PC-9 (cell line): ENCODE data around the gene APOM. TPM values are rescaled to one million over a fixed set of nuclear protein-coding genes. Genes with fewer than 3 reads are reported as not detected.

Experiments
- BruUV-seq: library from RNA; stranded (reverse); fragments of 400-500 nt; replicated peaks from 2 replicates; lab custom pipeline; 2021; lab: Mats Ljungman, UMichigan
- CTCF ChIA-PET: fragments of 300-600 bp; sonication (Branson Sonifier 250); formaldehyde crosslinking; loops from one replicate; lab custom pipeline; 2022; ENCODE audit warnings: antibody characterized with exemption; lab: Charles Lee
- POLR2A ChIA-PET: fragments of 300-600 bp; sonication (Branson Sonifier 250); formaldehyde crosslinking; loops from one replicate; lab custom pipeline; 2022; ENCODE audit warnings: antibody characterized with exemption; ENCODE audit not compliant: unreplicated experiment; lab: Charles Lee
- DNase-seq, 2 experiments: peaks; one replicate each; pipeline versions ENCODE4 v3.0.0 to v3.0.0-alpha.2; 2015 to 2022; ENCODE audit warnings: mixed read lengths in 1 of 2
- H2AFZ ChIP-seq: fragments of 200-600 bp; sonication (generic); 2 replicates; pipeline ENCODE4 v1.8.1; 2017; ENCODE audit warnings: antibody characterized with exemption
- H3F3A ChIP-seq: fragments of 200-600 bp; sonication (generic); 2 replicates; pipeline ENCODE4 v1.8.1; 2017; ENCODE audit warnings: antibody characterized with exemption, mild to moderate bottlenecking, low read depth; ENCODE audit not compliant: insufficient read depth
- H3K27ac ChIP-seq: fragments of 200-600 bp; sonication (generic); 2 replicates; pipeline ENCODE4 v1.6.1; 2016; ENCODE audit warnings: mixed run types
- H3K27me3 ChIP-seq: fragments of 200-600 bp; sonication (generic); 2 replicates; pipeline ENCODE4 v1.6.1; 2016; ENCODE audit warnings: low read depth, mixed run types; ENCODE audit not compliant: insufficient read depth
- H3K36me3 ChIP-seq: fragments of 200-600 bp; sonication (generic); 2 replicates; pipeline ENCODE4 v1.6.1; 2016; ENCODE audit warnings: low read depth, mixed run types
- H3K4me1 ChIP-seq: fragments of 200-600 bp; sonication (generic); replicated peaks from 2 replicates; pipeline ENCODE4 v1.6.1; 2016; ENCODE audit warnings: mixed run types; ENCODE audit not compliant: insufficient read depth
- H3K4me2 ChIP-seq: fragments of 200-600 bp; sonication (generic); 2 replicates; pipeline ENCODE4 v1.6.1; 2017; ENCODE audit warnings: mixed run types
- H3K4me3 ChIP-seq: fragments of 200-600 bp; sonication (generic); 2 replicates; pipeline ENCODE4 v1.6.1; 2016; ENCODE audit warnings: mixed run types
- H3K79me2 ChIP-seq: fragments of 200-600 bp; sonication (generic); 2 replicates; pipeline ENCODE4 v1.6.1; 2017; ENCODE audit warnings: low read depth, mixed run types
- H3K9me2 ChIP-seq: fragments of 200-600 bp; sonication (generic); 2 replicates; pipeline ENCODE4 v1.8.1; 2017; ENCODE audit warnings: mild to moderate bottlenecking; ENCODE audit not compliant: insufficient read depth
- H3K9me3 ChIP-seq: fragments of 200-600 bp; sonication (generic); 2 replicates; pipeline ENCODE4 v1.8.1; 2016; ENCODE audit warnings: low read depth; ENCODE audit not compliant: insufficient read depth
- H4K20me1 ChIP-seq: fragments of 200-600 bp; sonication (generic); 2 replicates; pipeline ENCODE4 v1.8.1; 2017; ENCODE audit not compliant: insufficient read depth
- EZH2 ChIP-seq: fragments of 200-600 bp; sonication (generic); IDR thresholded peaks from 2 replicates; pipeline ENCODE4 v1.8.0; 2017; ENCODE audit warnings: antibody characterized with exemption, low read depth
- intact Hi-C: fragments of 100-400 bp; cut with micrococcal nuclease; formaldehyde crosslinking; loops from one replicate; pipeline ENCODE4 v1.10.0; 2022; ENCODE audit not compliant: unreplicated experiment
- total RNA-seq: library from RNA; stranded (reverse); gene quantifications from 2 replicates; pipeline ENCODE4 v1.2.3, GENCODE V29; 2021
- TF ChIP-seq, protein P1 (sequence below): fragments of 200-600 bp; sonication (generic); conservative IDR thresholded peaks from 2 replicates; pipeline ENCODE4 v1.6.1; 2017; ENCODE audit warnings: mixed run types, antibody characterized with exemption, mild to moderate bottlenecking, moderate library complexity

APOM gene
- total RNA-seq, 1 experiment from 2014 or later: 2.9 TPM

DNA sequence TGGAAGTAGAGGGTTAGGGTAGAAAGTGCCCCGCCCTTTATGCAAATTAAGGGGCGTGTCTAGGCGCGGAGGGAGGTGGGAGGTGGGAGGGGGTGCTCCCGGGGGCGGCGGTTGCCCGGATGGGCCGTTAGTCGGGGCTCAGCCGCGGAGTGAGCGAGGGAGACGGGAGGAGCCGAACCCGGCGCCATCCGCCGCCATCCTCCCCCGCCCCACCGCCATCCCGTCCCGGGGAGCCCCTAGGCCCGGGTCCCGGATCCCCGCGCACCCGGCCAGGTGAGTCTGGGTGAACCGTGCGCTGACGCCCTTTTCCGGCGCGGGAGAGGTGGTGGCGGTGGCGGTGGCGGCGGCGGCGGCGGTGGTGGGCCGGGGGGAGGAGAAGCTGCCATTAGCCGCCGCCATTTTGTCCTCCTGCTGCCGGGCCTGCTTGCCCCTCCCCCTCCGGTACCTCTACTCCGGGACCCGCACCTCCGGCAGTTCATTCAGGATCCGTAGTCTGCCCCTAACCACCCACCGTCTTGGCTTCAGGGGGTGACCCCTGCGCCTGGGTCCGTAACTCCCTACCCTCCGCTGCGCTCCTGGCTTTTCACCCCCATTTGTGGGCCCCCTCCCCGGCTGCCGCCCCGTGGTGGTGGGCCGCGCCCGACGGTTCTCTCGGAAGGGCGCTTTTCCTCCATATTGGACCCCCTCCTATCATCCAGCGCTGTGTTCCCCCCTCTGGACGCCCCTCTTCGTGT is 34.9 kb upstream of the APOM start, which contains the start of gene PRRC2A:
PRRC2A (plus strand) TSS at position 130 of the 734 bp plus-strand sequence. CDS start 2,075 bp downstream, outside the sequence.
- H4K20me1 ChIP-seq: peaks cover 3% of the 10 kb centered on the region; the same call in 1 of the 2 replicates
- no TSS peak for BruUV-seq
- H3K4me1 ChIP-seq: peaks cover 20% of the 10 kb centered on the region
- H3K79me2 ChIP-seq: peaks cover 49% of the 10 kb centered on the region
- peaks cover 27% of the 10 kb centered on the region for H3F3A ChIP-seq
- H3K27ac ChIP-seq: peak within 1 kb of the TSS; percentile 81
- H3K27me3 ChIP-seq: no peaks in the 10 kb centered on the region
- no peak for DNase-seq
- POLR2A ChIA-PET: interaction anchor here (0.6 to 1.0 kb wide), 4 partner anchors 14 to 80 kb away, joined by 3 to 16 read pairs (median 4); no protein-coding TSS in a partner anchor
- intact Hi-C loops: loop anchor here (1.0 to 2.0 kb wide), 2 partner anchors 18 to 32 kb away; partner anchors contain the start of gene BAG6
- CTCF ChIA-PET: no interaction called here
- peak within 1 kb of the TSS; percentile 88 for H2AFZ ChIP-seq
- TF ChIP-seq EZH2: no peak
- TF ChIP-seq, protein P1, sequence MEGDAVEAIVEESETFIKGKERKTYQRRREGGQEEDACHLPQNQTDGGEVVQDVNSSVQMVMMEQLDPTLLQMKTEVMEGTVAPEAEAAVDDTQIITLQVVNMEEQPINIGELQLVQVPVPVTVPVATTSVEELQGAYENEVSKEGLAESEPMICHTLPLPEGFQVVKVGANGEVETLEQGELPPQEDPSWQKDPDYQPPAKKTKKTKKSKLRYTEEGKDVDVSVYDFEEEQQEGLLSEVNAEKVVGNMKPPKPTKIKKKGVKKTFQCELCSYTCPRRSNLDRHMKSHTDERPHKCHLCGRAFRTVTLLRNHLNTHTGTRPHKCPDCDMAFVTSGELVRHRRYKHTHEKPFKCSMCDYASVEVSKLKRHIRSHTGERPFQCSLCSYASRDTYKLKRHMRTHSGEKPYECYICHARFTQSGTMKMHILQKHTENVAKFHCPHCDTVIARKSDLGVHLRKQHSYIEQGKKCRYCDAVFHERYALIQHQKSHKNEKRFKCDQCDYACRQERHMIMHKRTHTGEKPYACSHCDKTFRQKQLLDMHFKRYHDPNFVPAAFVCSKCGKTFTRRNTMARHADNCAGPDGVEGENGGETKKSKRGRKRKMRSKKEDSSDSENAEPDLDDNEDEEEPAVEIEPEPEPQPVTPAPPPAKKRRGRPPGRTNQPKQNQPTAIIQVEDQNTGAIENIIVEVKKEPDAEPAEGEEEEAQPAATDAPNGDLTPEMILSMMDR: no peak
- peak within 1 kb of the TSS; percentile 87 for H3K4me3 ChIP-seq
- peak within 1 kb of the TSS; percentile 87 for H3K4me2 ChIP-seq
- H3K9me3 ChIP-seq: no peaks in the 10 kb centered on the region
- no peaks in the 10 kb centered on the region for H3K9me2 ChIP-seq
- H3K36me3 ChIP-seq: peaks cover 36% of the 10 kb centered on the region

DNA sequence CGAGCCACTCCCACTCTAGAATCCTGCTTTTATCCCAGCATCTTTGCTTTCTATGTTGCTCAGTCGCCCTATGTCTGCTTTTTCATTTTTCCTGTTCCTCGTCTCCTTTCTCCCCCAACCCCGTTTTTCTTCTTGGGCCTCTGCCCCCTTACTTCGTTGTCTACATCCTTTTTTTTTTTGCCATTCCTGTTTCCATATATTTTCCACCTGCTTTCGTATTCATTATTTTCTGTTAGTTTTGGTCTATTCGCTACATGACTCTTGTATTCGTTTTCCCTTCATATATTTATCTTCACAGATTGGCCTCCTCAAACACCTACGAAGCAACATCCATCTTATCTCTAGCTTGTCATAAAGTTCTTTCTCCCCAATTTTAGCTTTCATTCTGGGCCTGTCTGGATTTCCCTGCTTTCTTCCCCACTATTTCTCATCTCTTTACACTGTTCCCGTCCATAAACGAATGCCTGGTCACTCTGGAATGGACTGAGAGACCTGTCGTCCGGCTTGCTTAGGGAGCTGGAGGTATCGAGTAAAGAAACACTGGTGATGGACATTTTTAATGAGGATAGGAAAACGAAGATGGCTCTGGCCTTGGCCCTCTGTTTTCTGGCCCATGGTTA is 34.3 kb upstream of the APOM start:
- Histone ChIP-seq H3K79me2 (peaks cover 51% of the 10 kb centered on the region), H3K4me2 (peak overlapping the region; percentile 87), H4K20me1 (peaks cover 3% of the 10 kb centered on the region; the same call in 1 of the 2 replicates), H3K27me3 (no peaks in the 10 kb centered on the region), H3K4me3 (peak overlapping the region; percentile 87), H3K9me2 (no peaks in the 10 kb centered on the region), H3K9me3 (no peaks in the 10 kb centered on the region), H2AFZ (peak overlapping the region; percentile 78), H3F3A (peaks cover 30% of the 10 kb centered on the region), H3K4me1 (peaks cover 20% of the 10 kb centered on the region), H3K27ac (peak overlapping the region; percentile 79), H3K36me3 (peaks cover 43% of the 10 kb centered on the region)
- ChIA-PET CTCF (interaction anchor here (0.6 kb wide), 1 partner anchor 37 kb away, joined by 3 read pairs; no protein-coding TSS in a partner anchor), POLR2A (interaction anchor here (0.6 to 0.9 kb wide), 4 partner anchors 14 to 124 kb away, joined by 3 to 16 read pairs (median 4); partner anchors contain the start of gene MICB)
- TF ChIP-seq, protein P1: no peak
- TF ChIP-seq EZH2: no peak
- no peak for DNase-seq
- intact Hi-C loops: loop anchor here (2.0 kb wide), 1 partner anchor 17 kb away; no protein-coding TSS in a partner anchor
- BruUV-seq: TSS peak; percentile 51

DNA sequence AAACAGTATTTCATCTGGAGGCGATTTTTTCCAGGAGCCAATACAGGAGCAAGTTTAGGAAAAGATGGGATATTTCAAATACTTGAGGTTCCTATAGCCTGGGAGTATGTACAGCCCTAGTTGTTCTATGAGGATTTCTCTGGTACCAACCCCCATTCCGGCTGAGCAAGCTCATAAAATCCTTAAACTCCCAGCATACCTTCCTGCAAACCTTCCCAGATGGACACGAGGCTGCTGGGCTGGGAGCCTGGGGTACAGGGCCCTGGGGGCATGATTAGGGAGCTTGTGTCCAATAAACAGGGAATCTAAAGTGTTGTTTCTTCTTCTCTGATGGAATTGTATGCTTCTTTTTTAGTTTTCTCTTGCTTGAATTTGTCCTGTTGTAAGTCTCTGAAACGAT is 33.7 kb upstream of the APOM start:
- no peak overlapping the region for H2AFZ ChIP-seq
- no peaks in the 10 kb centered on the region for H3K9me3 ChIP-seq
- H3K4me2 ChIP-seq: peak overlapping the region; percentile 87
- peaks cover 49% of the 10 kb centered on the region for H3K36me3 ChIP-seq
- peaks cover 3% of the 10 kb centered on the region; the same call in 1 of the 2 replicates for H4K20me1 ChIP-seq
- ChIA-PET POLR2A (interaction anchor here (0.7 kb wide), 1 partner anchor 124 kb away, joined by 4 read pairs; the partner anchor contains the start of gene MICB), CTCF (interaction anchor here (0.6 kb wide), 1 partner anchor 37 kb away, joined by 3 read pairs; no protein-coding TSS in a partner anchor)
- no peaks in the 10 kb centered on the region for H3K27me3 ChIP-seq
- H3K4me1 ChIP-seq: peaks cover 20% of the 10 kb centered on the region
- no peak for DNase-seq
- intact Hi-C loops: loop anchor here (2.0 kb wide), 1 partner anchor 17 kb away; no protein-coding TSS in a partner anchor
- no TSS peak for BruUV-seq
- H3K9me2 ChIP-seq: no peaks in the 10 kb centered on the region
- H3K27ac ChIP-seq: peak overlapping the region; percentile 79; the same call in 1 of the 2 replicates
- H3F3A ChIP-seq: peaks cover 36% of the 10 kb centered on the region
- TF ChIP-seq EZH2: no peak
- TF ChIP-seq, protein P1: no peak
- H3K4me3 ChIP-seq: peak overlapping the region; percentile 87
- H3K79me2 ChIP-seq: peaks cover 51% of the 10 kb centered on the region
